Fibroblast of lung (primary cell): ENCODE data around the gene CCDC50.

Source experiments
- EZH2 ChIP-seq: IDR thresholded peaks from 2 replicates; pipeline ENCODE4 v1.5.1; 2012; ENCODE audit warnings: low read length, control low read depth, mild to moderate bottlenecking; ENCODE audit errors: missing control alignments
- TF ChIP-seq, protein P1 (sequence below), 2 donors: IDR thresholded peaks in 1 of 2; conservative IDR thresholded peaks in 1 of 2; 1 replicate in 1 of 2; 2 replicates in 1 of 2; pipeline ENCODE4 v1.5.1; 2011 to 2012; ENCODE audit warnings: low read length in 2 of 2, control low read depth in 1 of 2, inconsistent platforms in 1 of 2, low read depth in 1 of 2, mild to moderate bottlenecking in 1 of 2

DNA sequence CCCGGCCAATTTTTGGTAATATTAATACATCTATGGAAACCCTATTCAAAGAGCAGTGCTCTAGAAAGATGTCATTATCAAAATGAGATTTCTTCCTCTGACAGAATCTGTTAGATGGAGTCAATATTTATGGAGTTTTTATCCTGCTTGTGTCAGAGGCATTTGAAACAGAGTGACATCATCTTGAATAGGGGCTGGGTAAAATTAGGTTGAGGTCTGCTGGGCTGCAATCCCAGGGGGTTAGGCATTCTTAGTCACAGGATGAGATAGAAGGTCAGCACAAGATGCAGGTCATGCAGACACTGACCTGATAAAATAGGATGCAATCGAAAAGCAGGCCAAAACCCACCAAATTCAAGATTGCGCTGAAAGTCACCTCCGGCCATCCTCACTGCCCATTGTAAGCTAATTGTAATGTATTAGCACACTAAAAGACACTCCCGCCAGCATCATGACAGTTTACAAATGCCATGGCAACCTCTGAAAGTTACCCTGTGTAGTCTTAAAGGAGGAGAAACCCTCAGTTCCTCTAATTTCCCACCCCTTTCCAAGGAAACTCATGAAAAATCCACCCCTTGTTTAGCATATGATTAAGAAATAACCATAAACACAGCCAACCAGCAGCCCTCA, 27.3 kb upstream of the CCDC50 start:
- TF ChIP-seq, protein P1, sequence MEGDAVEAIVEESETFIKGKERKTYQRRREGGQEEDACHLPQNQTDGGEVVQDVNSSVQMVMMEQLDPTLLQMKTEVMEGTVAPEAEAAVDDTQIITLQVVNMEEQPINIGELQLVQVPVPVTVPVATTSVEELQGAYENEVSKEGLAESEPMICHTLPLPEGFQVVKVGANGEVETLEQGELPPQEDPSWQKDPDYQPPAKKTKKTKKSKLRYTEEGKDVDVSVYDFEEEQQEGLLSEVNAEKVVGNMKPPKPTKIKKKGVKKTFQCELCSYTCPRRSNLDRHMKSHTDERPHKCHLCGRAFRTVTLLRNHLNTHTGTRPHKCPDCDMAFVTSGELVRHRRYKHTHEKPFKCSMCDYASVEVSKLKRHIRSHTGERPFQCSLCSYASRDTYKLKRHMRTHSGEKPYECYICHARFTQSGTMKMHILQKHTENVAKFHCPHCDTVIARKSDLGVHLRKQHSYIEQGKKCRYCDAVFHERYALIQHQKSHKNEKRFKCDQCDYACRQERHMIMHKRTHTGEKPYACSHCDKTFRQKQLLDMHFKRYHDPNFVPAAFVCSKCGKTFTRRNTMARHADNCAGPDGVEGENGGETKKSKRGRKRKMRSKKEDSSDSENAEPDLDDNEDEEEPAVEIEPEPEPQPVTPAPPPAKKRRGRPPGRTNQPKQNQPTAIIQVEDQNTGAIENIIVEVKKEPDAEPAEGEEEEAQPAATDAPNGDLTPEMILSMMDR (conservative IDR thresholded peaks at IDR 0.05 in 1 of 2, IDR thresholded peaks at IDR 0.05 in 1 of 2; ENCODE audit: low read depth in 1 of 2, low read length in 2 of 2) = no peak
- TF ChIP-seq EZH2 = no peak
